ENCODE measurements around the gene HSD3B1.

HSD3B1 gene

GRCh38 chr1:119531606-119532323 lies 24.8 kb downstream of the HSD3B1 start:
- no peak overlapping the region for H2AFZ ChIP-seq (ENCODE audit: low read depth, low read length, severe bottlenecking)
- no peak overlapping the region for H3K4me2 ChIP-seq (ENCODE audit: low read depth, low read length, poor library complexity, severe bottlenecking)
- no peaks in the 10 kb centered on the region for H3K9me3 ChIP-seq (ENCODE audit: insufficient read depth, low read length)
- no peak overlapping the region for H3K4me3 ChIP-seq (ENCODE audit: insufficient read depth, low read length, poor library complexity, severe bottlenecking)
- H3F3A ChIP-seq (ENCODE audit: insufficient read depth) = no peaks in the 10 kb centered on the region
- H4K20me1 ChIP-seq (ENCODE audit: low read depth, low read length) = no peaks in the 10 kb centered on the region
- H3K27me3 ChIP-seq (ENCODE audit: low read length) = no peaks in the 10 kb centered on the region
- no peaks in the 10 kb centered on the region for H3K36me3 ChIP-seq (ENCODE audit: low read length)
- TF ChIP-seq CTCF (IDR thresholded peaks at IDR 0.05; ENCODE audit: insufficient read depth, low read length, poor library complexity, severe bottlenecking) (no peak), EZH2phosphoT487 (conservative IDR thresholded peaks at IDR 0.05; ENCODE audit: low read length) (no peak)
- no peak overlapping the region for H3K27ac ChIP-seq (ENCODE audit: low read depth, low read length)
- no peaks in the 10 kb centered on the region for H3K9me2 ChIP-seq (replicated peaks; ENCODE audit: insufficient read depth, low read length)
- H3K79me2 ChIP-seq (ENCODE audit: insufficient read depth, low read length) = no peaks in the 10 kb centered on the region
- no peak overlapping the region for H3K9ac ChIP-seq (ENCODE audit: low read length)

DNA sequence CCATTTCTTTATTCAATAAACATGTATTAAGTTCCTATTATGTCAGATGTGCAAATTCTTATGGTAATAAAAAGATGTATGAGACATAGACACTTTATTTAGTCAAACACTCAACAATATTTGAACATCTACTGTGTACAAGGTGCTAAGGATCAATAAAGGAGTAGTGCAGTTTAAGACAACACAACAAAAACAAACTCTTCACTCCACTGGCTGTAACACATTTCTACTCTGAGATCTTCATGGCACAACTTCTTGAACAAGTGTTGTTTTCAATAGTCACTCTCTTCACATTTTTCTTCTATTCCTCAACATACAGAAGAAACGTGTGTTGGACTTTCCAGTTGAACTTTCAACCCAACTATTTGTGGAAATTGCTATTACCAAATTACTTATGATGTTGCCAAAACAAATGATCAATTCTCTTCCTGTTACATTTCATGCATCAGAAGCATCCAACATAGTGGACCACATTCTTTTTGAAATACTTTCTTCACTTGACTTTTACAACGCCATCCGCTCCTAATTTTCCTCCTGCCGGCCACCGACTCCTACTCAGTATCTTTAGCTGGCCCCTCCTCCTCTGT lies 25.4 kb downstream of the HSD3B1 start:
- no peak for TF ChIP-seq EZH2phosphoT487 (conservative IDR thresholded peaks at IDR 0.05; ENCODE audit: low read length)
- TF ChIP-seq CTCF (IDR thresholded peaks at IDR 0.05; ENCODE audit: insufficient read depth, low read length, poor library complexity, severe bottlenecking) = no peak
- Histone ChIP-seq H2AFZ (ENCODE audit: low read depth, low read length, severe bottlenecking) (no peak overlapping the region), H4K20me1 (ENCODE audit: low read depth, low read length) (no peaks in the 10 kb centered on the region), H3K4me2 (ENCODE audit: low read depth, low read length, poor library complexity, severe bottlenecking) (no peak overlapping the region), H3K27ac (ENCODE audit: low read depth, low read length) (no peak overlapping the region), H3K4me3 (ENCODE audit: insufficient read depth, low read length, poor library complexity, severe bottlenecking) (no peak overlapping the region), H3K9ac (ENCODE audit: low read length) (no peak overlapping the region), H3K79me2 (ENCODE audit: insufficient read depth, low read length) (no peaks in the 10 kb centered on the region), H3K9me3 (ENCODE audit: insufficient read depth, low read length) (no peaks in the 10 kb centered on the region), H3F3A (ENCODE audit: insufficient read depth) (no peaks in the 10 kb centered on the region), H3K36me3 (ENCODE audit: low read length) (no peaks in the 10 kb centered on the region), H3K27me3 (ENCODE audit: low read length) (no peaks in the 10 kb centered on the region), H3K9me2 (replicated peaks; ENCODE audit: insufficient read depth, low read length) (no peaks in the 10 kb centered on the region)

GRCh38 chr1:119535381-119535780 lies 28.4 kb downstream of the HSD3B1 start:
- no peaks in the 10 kb centered on the region for H3K9me2 ChIP-seq (replicated peaks; ENCODE audit: insufficient read depth, low read length)
- no peak overlapping the region for H3K4me2 ChIP-seq (ENCODE audit: low read depth, low read length, poor library complexity, severe bottlenecking)
- H3K9me3 ChIP-seq (ENCODE audit: insufficient read depth, low read length) = no peaks in the 10 kb centered on the region
- no peaks in the 10 kb centered on the region for H3K27me3 ChIP-seq (ENCODE audit: low read length)
- no peak overlapping the region for H3K9ac ChIP-seq (ENCODE audit: low read length)
- TF ChIP-seq EZH2phosphoT487 (conservative IDR thresholded peaks at IDR 0.05; ENCODE audit: low read length) (no peak), CTCF (IDR thresholded peaks at IDR 0.05; ENCODE audit: insufficient read depth, low read length, poor library complexity, severe bottlenecking) (no peak)
- H3K79me2 ChIP-seq (ENCODE audit: insufficient read depth, low read length) = no peaks in the 10 kb centered on the region
- H3K4me3 ChIP-seq (ENCODE audit: insufficient read depth, low read length, poor library complexity, severe bottlenecking) = no peak overlapping the region
- H3K27ac ChIP-seq (ENCODE audit: low read depth, low read length) = no peak overlapping the region
- no peaks in the 10 kb centered on the region for H4K20me1 ChIP-seq (ENCODE audit: low read depth, low read length)
- H3F3A ChIP-seq (ENCODE audit: insufficient read depth) = no peaks in the 10 kb centered on the region
- H2AFZ ChIP-seq (ENCODE audit: low read depth, low read length, severe bottlenecking) = no peak overlapping the region
- no peaks in the 10 kb centered on the region for H3K36me3 ChIP-seq (ENCODE audit: low read length)
